ENCODE data around the gene WDR54. TPM values are rescaled to one million over a fixed set of nuclear protein-coding genes. Genes with fewer than 3 reads are reported as not detected.
"Not testable (repeated sequence)": the region's sequence is repeated elsewhere in the genome, so short reads cannot be mapped to it uniquely, and the experiment has no call there.

Gene WDR54
- total RNA-seq, 2 donors from 2014 or later: 4.1 to 5.5 TPM

- DNase-seq (no peak), ATAC-seq (no peak)
- intact Hi-C loops (cut with DNase I): no loop called here
These were observed 3.5 kb downstream of the WDR54 start for GRCh38 chr2:74424995-74425406.

- intact Hi-C loops (cut with DNase I): no loop called here
- ATAC-seq (no peak), DNase-seq (no peak)
These were observed 4.0 kb downstream of the WDR54 start for GRCh38 chr2:74425523-74425922.

GRCh38 chr2:74426181-74426758 is 4.7 kb downstream of the WDR54 start:
- intact Hi-C loops (cut with DNase I): no loop called here
- DNase-seq (no peak), ATAC-seq (no peak)

GRCh38 chr2:74427551-74427950 is 6.0 kb downstream of the WDR54 start:
- no peak for ATAC-seq
- intact Hi-C loops (cut with DNase I): no loop called here

GRCh38 chr2:74428675-74429074 is 7.1 kb downstream of the WDR54 start:
- ATAC-seq (no peak), DNase-seq (no peak)
- intact Hi-C loops (cut with DNase I): no loop called here

More at GRCh38 chr2:74427551-74427950, 6.0 kb downstream of the WDR54 start:
- no peak for DNase-seq

GRCh38 chr2:74429487-74430451 is 8.2 kb downstream of the WDR54 start:
- intact Hi-C loops (cut with DNase I): no loop called here
- no peak for ATAC-seq
- DNase-seq: no peak

- intact Hi-C loops (cut with DNase I): no loop called here
- no peak for ATAC-seq
- no peak for DNase-seq
These were observed 9.0 kb downstream of the WDR54 start for GRCh38 chr2:74430502-74430901.

- DNase-seq (no peak), ATAC-seq (no peak)
- intact Hi-C loops (cut with DNase I): no loop called here
These were observed 14.7 kb downstream of the WDR54 start for GRCh38 chr2:74436111-74436805.

- intact Hi-C loops (cut with DNase I): no loop called here
- DNase-seq (no peak), ATAC-seq (no peak)
These were observed 15.5 kb downstream of the WDR54 start for GRCh38 chr2:74436848-74437695.

- ATAC-seq: no peak
- intact Hi-C loops (cut with DNase I): no loop called here
- no peak for DNase-seq
These were observed 16.7 kb downstream of the WDR54 start for GRCh38 chr2:74438248-74438647.

GRCh38 chr2:74439373-74439772 is 17.8 kb downstream of the WDR54 start:
- DNase-seq: no peak
- ATAC-seq: no peak
- intact Hi-C loops (cut with DNase I): no loop called here

- DNase-seq: peak; percentile 86
- peak; percentile 48 to 56 for ATAC-seq
- intact Hi-C loops (cut with DNase I): no loop called here
These were observed 18.4 kb downstream of the WDR54 start for GRCh38 chr2:74439803-74440377.

GRCh38 chr2:74440378-74441169 is 19.0 kb downstream of the WDR54 start:
- ATAC-seq (peak; percentile 94 to 95), DNase-seq (peak; percentile 93)
- intact Hi-C loops (cut with DNase I): no loop called here

- intact Hi-C loops (cut with DNase I): no loop called here
- DNase-seq: no peak
These were observed 19.7 kb downstream of the WDR54 start for GRCh38 chr2:74441170-74441689.

GRCh38 chr2:74441690-74442482 is 20.4 kb downstream of the WDR54 start, which contains the start of gene RTKN:
TSS of gene RTKN (minus strand) at chr2:74441937. CDS start at chr2:74441816, 121 bp downstream.
- ATAC-seq (peak; percentile 14 to 30), DNase-seq (peak; percentile 68)
- intact Hi-C loops (cut with DNase I): no loop called here

More at GRCh38 chr2:74441170-74441689, 19.7 kb downstream of the WDR54 start:
- ATAC-seq: peak; percentile 4 to 6

- DNase-seq; intact Hi-C loops (cut with DNase I); ATAC-seq: not testable (repeated sequence)
These were observed 21.2 kb downstream of the WDR54 start for GRCh38 chr2:74442483-74443297.

Measured in left cardiac atrium (tissue), 4 donors.